HAP-1 (cell line): Measurements from ENCODE around the gene ZCWPW1.
"Not testable (repeated sequence)": the region's sequence is repeated elsewhere in the genome, so short reads cannot be mapped to it uniquely, and the experiment has no call there.

Source experiments
- DNase-seq, 2 experiments: peaks; one replicate each; pipeline ENCODE4 v3.0.0-alpha.2; 2016 to 2020; ENCODE audit warnings: low spot score in 2 of 2
- H3K27me3 ChIP-seq: fragments of 250-450 bp; sonication (Bioruptor Pico); 2 replicates; pipeline ENCODE4 v1.5.1; 2020; ENCODE audit warnings: low read depth, mild to moderate bottlenecking, moderate library complexity
- H3K36me3 ChIP-seq: fragments of 250-450 bp; sonication (Bioruptor Pico); replicated peaks from 2 replicates; pipeline ENCODE4 v1.5.1; 2020; ENCODE audit warnings: mild to moderate bottlenecking
- H3K4me1 ChIP-seq: fragments of 250-450 bp; sonication (Bioruptor Pico); 2 replicates; pipeline ENCODE4 v1.5.1; 2020; ENCODE audit warnings: mild to moderate bottlenecking
- H3K4me3 ChIP-seq: fragments of 250-450 bp; sonication (Bioruptor Pico); 2 replicates; pipeline ENCODE4 v1.5.1; 2020; ENCODE audit warnings: mild to moderate bottlenecking, moderate library complexity
- H3K9me3 ChIP-seq: fragments of 250-450 bp; sonication (Bioruptor Pico); 2 replicates; pipeline ENCODE4 v1.5.1; 2020; ENCODE audit warnings: mild to moderate bottlenecking, moderate library complexity
- in situ Hi-C: fragments of 300-500 bp; cut with MboI; formaldehyde crosslinking; loops from 3 replicates; pipeline ENCODE4 v1.14.3; 2020; ENCODE audit warnings: low sequenced_read_pairs, inconsistent platforms, mixed read lengths

Gene ZCWPW1

GRCh38 chr7:100374601-100375000 lies 53.9 kb downstream of the ZCWPW1 start:
- Histone ChIP-seq H3K27me3 (no peaks in the 10 kb centered on the region), H3K9me3 (no peaks in the 10 kb centered on the region), H3K4me1 (peaks cover 13% of the 10 kb centered on the region), H3K4me3 (no peak overlapping the region), H3K36me3 (no peaks in the 10 kb centered on the region; the same call in 1 of the 2 replicates)
- in situ Hi-C loops, result no loop called here
- no peak for DNase-seq

GRCh38 chr7:100373870-100374598 lies 54.5 kb downstream of the ZCWPW1 start:
- H3K36me3 ChIP-seq, in situ Hi-C loops, H3K4me3 ChIP-seq, DNase-seq, H3K9me3 ChIP-seq, H3K27me3 ChIP-seq: not testable (repeated sequence)
- peaks cover 19% of the 10 kb centered on the region for H3K4me1 ChIP-seq

GRCh38 chr7:100373261-100373831 lies 55.2 kb downstream of the ZCWPW1 start, which contains the start of gene PILRA:
Gene PILRA, plus strand, starts transcription at chr7:100373487. Its CDS starts 170 bp downstream, at chr7:100373657.
- in situ Hi-C loops, result no loop called here

GRCh38 chr7:100372694-100373093 lies 55.8 kb downstream of the ZCWPW1 start:
- in situ Hi-C loops, result no loop called here
- Histone ChIP-seq H3K27me3 (no peaks in the 10 kb centered on the region), H3K4me1 (peaks cover 19% of the 10 kb centered on the region), H3K36me3 (peaks cover 6% of the 10 kb centered on the region), H3K9me3 (no peaks in the 10 kb centered on the region), H3K4me3 (no peak overlapping the region)
- DNase-seq, result no peak

More at GRCh38 chr7:100373261-100373831, 55.2 kb downstream of the ZCWPW1 start, which contains the start of gene PILRA:
- Histone ChIP-seq H3K36me3 (peaks cover 3% of the 10 kb centered on the region), H3K4me1 (peaks cover 19% of the 10 kb centered on the region), H3K9me3 (no peaks in the 10 kb centered on the region), H3K4me3 (no peak within 1 kb of the TSS), H3K27me3 (no peaks in the 10 kb centered on the region)
- no peak for DNase-seq

DNA sequence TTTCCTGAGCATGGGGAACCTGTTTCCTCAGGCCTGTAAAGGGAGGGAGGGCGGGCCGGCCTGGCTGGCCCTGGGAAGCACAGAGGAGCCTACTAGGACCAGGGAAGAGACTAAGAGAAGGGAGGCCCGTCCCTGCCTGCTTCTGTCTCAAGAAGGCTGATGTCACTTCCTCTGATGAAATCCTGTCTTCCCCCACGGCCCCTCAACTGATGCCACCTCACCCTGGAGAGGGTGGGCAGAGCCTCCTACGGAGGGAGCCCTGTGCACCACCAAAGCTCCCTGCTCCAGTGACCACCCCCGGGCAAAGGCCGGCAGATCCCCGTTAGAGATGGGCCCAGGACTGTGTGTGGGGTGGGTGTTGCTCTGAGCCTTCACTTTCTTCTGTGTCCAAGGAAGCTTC lies 56.2 kb downstream of the ZCWPW1 start:
- H3K4me1 ChIP-seq, result peaks cover 19% of the 10 kb centered on the region
- in situ Hi-C loops, result no loop called here
- no peak for DNase-seq
- H3K27me3 ChIP-seq, result no peaks in the 10 kb centered on the region
- no peak overlapping the region for H3K4me3 ChIP-seq
- peaks cover 10% of the 10 kb centered on the region for H3K36me3 ChIP-seq
- no peaks in the 10 kb centered on the region for H3K9me3 ChIP-seq

- Histone ChIP-seq H3K36me3 (peaks cover 15% of the 10 kb centered on the region), H3K4me3 (no peak overlapping the region), H3K27me3 (no peaks in the 10 kb centered on the region), H3K9me3 (no peaks in the 10 kb centered on the region), H3K4me1 (peaks cover 19% of the 10 kb centered on the region)
- in situ Hi-C loops, result no loop called here
- DNase-seq, result no peak
Measured at GRCh38 chr7:100371561-100372171, 56.8 kb downstream of the ZCWPW1 start.

GRCh38 chr7:100370746-100371145 lies 57.8 kb downstream of the ZCWPW1 start:
- no peak for DNase-seq
- H3K36me3 ChIP-seq, result peaks cover 15% of the 10 kb centered on the region

GRCh38 chr7:100370303-100370702 lies 58.2 kb downstream of the ZCWPW1 start:
- peak; percentile 84 to 93 for DNase-seq

More at GRCh38 chr7:100370746-100371145, 57.8 kb downstream of the ZCWPW1 start:
- Histone ChIP-seq H3K4me1 (peaks cover 19% of the 10 kb centered on the region), H3K9me3 (no peaks in the 10 kb centered on the region), H3K4me3 (no peak overlapping the region), H3K27me3 (no peaks in the 10 kb centered on the region)
- in situ Hi-C loops, result no loop called here

GRCh38 chr7:100369105-100369504 lies 59.4 kb downstream of the ZCWPW1 start:
- Histone ChIP-seq H3K36me3 (peaks cover 27% of the 10 kb centered on the region), H3K27me3 (no peaks in the 10 kb centered on the region), H3K9me3 (no peaks in the 10 kb centered on the region), H3K4me3 (no peak overlapping the region), H3K4me1 (peaks cover 19% of the 10 kb centered on the region)
- no peak for DNase-seq
- in situ Hi-C loops, result no loop called here

More at GRCh38 chr7:100370303-100370702, 58.2 kb downstream of the ZCWPW1 start:
- Histone ChIP-seq H3K4me1 (peaks cover 19% of the 10 kb centered on the region), H3K4me3 (no peak overlapping the region), H3K36me3 (peaks cover 16% of the 10 kb centered on the region), H3K27me3 (no peaks in the 10 kb centered on the region), H3K9me3 (no peaks in the 10 kb centered on the region)
- in situ Hi-C loops, result no loop called here

DNA sequence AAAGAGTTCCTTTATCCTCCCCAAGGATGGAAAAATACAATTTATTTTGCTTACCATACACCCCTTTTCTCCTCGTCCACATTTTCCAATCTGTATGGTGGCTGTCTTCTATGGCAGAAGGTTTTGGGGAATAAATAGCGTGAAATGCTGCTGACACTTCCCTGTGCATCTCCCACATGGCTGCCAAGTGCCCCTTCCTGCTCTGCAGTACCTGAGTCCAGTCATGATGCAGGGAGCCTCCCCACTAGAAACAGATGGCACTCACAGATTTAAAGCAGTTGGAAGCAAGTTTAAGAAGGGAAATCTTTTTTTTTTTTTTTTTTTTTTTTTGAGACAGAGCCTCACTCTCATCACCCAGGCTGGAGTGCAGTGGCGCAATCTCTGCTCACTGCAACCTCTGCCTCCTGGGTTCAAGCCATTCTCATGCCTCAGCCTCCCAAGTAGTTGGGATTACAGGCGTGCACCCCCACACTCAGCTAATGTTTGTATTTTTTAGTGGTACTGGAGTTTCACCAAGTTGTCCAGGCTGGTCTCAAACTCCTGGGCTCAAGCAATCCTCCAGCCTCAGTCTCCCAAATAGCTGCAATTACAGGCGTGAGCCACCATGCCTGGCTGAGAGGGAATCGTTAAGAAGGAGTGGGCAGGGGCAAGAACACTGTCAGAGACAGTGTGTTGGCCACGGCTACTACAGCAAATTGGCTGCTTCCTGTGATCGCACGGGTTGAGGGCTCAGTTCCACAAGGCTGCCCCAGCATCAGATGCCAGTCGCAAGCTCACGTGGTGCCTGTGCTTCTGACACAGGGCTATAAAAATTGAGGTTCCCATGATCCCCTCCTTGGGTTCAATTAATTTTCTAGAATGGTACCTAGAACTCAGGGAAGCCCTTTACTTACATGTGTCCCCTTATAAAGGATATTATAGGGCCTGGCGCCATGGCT lies 60.6 kb downstream of the ZCWPW1 start:
- DNase-seq, result no peak
- Histone ChIP-seq H3K36me3 (peaks cover 34% of the 10 kb centered on the region), H3K27me3 (no peaks in the 10 kb centered on the region), H3K4me1 (peaks cover 19% of the 10 kb centered on the region), H3K9me3 (no peaks in the 10 kb centered on the region), H3K4me3 (no peak overlapping the region)
- in situ Hi-C loops, result no loop called here

GRCh38 chr7:100367251-100367620 lies 61.3 kb downstream of the ZCWPW1 start:
- DNase-seq, result no peak
- Histone ChIP-seq H3K9me3 (no peaks in the 10 kb centered on the region), H3K4me1 (peaks cover 19% of the 10 kb centered on the region), H3K4me3 (no peak overlapping the region), H3K27me3 (no peaks in the 10 kb centered on the region), H3K36me3 (peaks cover 40% of the 10 kb centered on the region)
- in situ Hi-C loops, result no loop called here

DNA sequence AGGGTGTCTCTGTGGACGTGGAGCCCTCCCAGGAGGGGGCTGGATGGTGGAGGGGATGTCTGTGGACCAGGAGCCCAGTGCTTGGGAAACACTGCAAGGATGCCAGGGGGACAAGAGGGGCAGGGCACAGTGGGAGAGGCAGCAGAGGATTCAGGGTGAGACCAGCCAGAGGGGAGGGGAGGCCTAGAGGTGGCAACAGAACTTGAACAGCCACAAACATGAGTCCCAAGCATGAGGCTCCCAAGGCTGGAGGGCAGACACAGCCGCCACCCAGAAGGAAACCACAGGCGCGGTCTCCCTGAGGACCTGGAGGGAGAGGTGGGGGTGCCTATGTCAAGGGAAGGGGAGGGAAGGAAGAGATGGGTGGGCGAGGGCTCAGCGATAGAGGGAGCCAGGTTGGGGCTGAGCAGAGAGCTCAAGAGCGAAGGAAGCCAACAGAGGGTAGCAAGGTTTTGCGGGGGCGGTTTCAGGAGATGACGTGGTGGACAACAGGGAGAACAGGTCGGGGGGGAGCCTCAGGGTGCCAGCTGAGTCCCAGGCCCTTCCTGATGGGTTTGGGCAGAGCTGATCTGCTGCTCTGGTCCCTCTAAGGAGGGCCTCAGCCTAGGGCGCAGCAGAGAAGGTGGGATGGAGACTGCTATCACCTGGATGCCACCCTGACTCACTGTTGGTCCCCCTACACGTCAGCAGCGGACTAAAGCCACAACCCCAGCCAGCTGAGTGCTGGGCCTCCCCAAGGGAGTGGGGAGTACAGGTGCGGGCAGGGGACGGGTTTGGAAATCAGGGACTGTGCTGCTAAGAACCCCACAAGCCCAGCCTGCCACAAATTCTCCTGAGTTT lies 61.9 kb downstream of the ZCWPW1 start:
- peaks cover 46% of the 10 kb centered on the region for H3K36me3 ChIP-seq
- in situ Hi-C loops, result no loop called here
- no peaks in the 10 kb centered on the region for H3K27me3 ChIP-seq
- no peak overlapping the region for H3K4me3 ChIP-seq
- peaks cover 19% of the 10 kb centered on the region for H3K4me1 ChIP-seq
- no peak for DNase-seq
- no peaks in the 10 kb centered on the region for H3K9me3 ChIP-seq

- in situ Hi-C loops, H3K4me3 ChIP-seq, H3K27me3 ChIP-seq, H3K9me3 ChIP-seq, DNase-seq: not testable (repeated sequence)
- peaks cover 19% of the 10 kb centered on the region for H3K4me1 ChIP-seq
- H3K36me3 ChIP-seq, result peaks cover 52% of the 10 kb centered on the region
Measured at GRCh38 chr7:100365998-100366367, 62.5 kb downstream of the ZCWPW1 start.
